Measurements from ENCODE around the gene EIF4E3. TPM values are rescaled to one million over a fixed set of nuclear protein-coding genes. Genes with fewer than 3 reads are reported as not detected.
A peak's percentile ranks its signal among the peaks of the same experiment; 100 is the strongest.

EIF4E3 gene
- total RNA-seq, 1 donor, result 0.43 TPM

DNA sequence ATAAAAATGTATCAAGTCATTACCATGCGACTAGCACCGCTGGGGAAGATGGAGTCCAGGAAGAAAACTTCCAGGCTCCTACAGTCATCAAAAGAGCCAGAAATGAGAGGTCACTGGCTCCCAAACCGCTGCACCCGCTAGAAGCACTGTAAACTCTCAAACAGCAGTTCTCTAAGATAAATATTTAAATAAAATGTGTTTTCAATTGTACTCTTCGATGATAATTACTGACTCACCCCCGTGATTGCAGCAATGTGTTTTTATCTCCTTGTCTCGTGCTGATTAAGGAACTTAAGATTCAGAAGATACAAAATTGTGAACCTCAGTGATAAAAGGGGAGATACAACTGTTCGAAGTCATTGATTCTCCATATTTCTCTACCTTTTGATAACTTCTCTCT lies 95.9 kb downstream of the EIF4E3 start:
- TF ChIP-seq CTCF (IDR thresholded peaks at IDR 0.05; ENCODE audit: insufficient read depth, low read depth, low read length), result no peak
- no peak overlapping the region for H3K4me3 ChIP-seq (ENCODE audit: low read depth, low read length)
- peak; percentile 73 for DNase-seq (ENCODE audit: low read depth)

- TF ChIP-seq CTCF (IDR thresholded peaks at IDR 0.05; ENCODE audit: insufficient read depth, low read depth, low read length), result no peak
- no peak for DNase-seq (ENCODE audit: low read depth)
- no peak overlapping the region for H3K4me3 ChIP-seq (ENCODE audit: low read depth, low read length)
Measured at GRCh38 chr3:71628522-71628921, 96.7 kb downstream of the EIF4E3 start.

DNA sequence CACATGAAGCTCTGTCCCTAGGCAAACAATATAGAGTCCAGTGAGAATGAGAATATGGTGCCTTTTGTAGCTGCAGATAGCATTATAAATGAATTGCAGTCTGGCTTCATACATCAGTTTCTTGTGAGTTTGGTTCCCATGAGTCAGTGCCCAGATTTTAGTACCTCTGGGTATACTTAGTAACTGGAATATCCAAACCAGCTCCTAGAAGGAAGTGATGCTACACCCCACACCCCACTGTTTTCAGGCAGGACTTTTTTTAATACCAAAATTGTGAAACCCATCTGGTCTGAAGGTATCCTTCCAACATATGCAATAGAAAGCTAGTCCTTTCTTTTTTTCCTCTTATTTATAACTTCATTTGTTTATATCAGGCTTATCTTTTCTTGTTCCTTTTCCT lies 99.5 kb downstream of the EIF4E3 start:
- DNase-seq (ENCODE audit: low read depth), result no peak
- no peak for TF ChIP-seq CTCF (IDR thresholded peaks at IDR 0.05; ENCODE audit: insufficient read depth, low read depth, low read length)
- H3K4me3 ChIP-seq (ENCODE audit: low read depth, low read length), result no peak overlapping the region

Other genes starting within 250 kb of the EIF4E3 start
- 55.7 and 97.3 TPM in 2 replicates for gene FOXP1, start 141.7 kb downstream of the EIF4E3 start, total RNA-seq
- not detected in 2 replicates for gene GPR27, start 28.5 kb upstream of the EIF4E3 start, total RNA-seq
- not detected in 2 replicates for gene PROK2, start 59.7 kb upstream of the EIF4E3 start, total RNA-seq